ENCODE data around the gene SLC9A1. TPM values are rescaled to one million over a fixed set of nuclear protein-coding genes. Genes with fewer than 3 reads are reported as not detected.
A peak's percentile ranks its signal among the peaks of the same experiment; 100 is the strongest.

SLC9A1 gene
- polyA plus RNA-seq, 3 donors from 2014 or later: 3.2 to 17.3 (median 3.7) TPM

DNA sequence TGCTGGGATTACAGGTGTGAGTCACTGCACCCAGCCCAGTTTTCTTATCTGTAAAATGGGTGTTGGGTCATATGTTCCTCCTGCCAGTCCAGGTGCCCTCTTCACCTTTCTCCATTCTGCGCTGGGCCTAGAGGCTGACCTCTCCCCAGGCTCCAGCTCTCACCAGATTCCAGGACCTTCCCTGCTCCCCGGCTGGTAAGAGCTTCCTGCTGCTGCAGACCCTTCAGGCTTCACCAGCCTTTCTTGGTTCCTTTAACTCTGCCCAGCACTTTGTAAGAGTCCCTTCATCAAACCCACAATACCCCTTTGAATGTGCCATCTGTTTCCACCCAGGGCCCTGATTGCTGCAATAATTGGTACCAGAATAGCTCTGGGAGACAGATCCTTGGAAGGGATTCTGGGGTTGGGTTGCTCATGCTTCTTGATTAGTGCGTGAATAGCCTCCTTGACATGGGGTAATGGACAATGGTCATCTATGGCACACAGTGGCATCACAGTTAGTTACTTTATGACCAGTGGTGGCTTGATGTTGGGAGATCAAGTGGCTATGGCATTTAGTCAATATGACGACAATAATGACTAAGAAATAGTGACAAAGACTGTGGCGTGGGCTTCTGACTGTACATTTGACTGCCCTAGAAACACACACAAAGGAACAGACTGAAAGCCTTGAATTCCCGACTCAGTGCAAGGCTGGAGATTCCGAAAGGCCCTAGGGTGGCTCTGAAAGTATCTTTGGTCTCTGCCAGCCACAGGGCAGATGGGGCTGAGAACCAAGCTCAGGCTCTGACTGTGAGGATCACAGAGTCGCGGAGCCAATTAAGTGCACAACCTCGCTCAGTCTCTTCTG, 67.3 kb downstream of the SLC9A1 start:
- Mint-ChIP-seq H3K27ac (no peak overlapping the region), H3K9me3 (peaks cover 0 to 2% (median 0%) of the 10 kb centered on the region in 6 donors), H3K27me3 (ENCODE audit: low read depth in 3 of 3) (peaks cover 3 to 8% (median 5%) of the 10 kb centered on the region in 3 donors), H3K4me3 (no peak overlapping the region), H3K4me1 (peaks cover 0 to 3% of the 10 kb centered on the region in 2 donors), H3K36me3 (no peaks in the 10 kb centered on the region)
- no peak for DNase-seq

- H3K27ac Mint-ChIP-seq: peak overlapping the region in 3 of 6 donors; percentile 40 to 67 (median 47)
- H3K4me1 Mint-ChIP-seq: peaks cover 0 to 3% of the 10 kb centered on the region in 2 donors
- H3K4me3 Mint-ChIP-seq: no peak overlapping the region
- peaks cover 3 to 8% (median 5%) of the 10 kb centered on the region in 3 donors for H3K27me3 Mint-ChIP-seq (ENCODE audit: low read depth in 3 of 3)
- H3K9me3 Mint-ChIP-seq: peaks cover 0 to 2% (median 0%) of the 10 kb centered on the region in 6 donors
- no peak for DNase-seq
- H3K36me3 Mint-ChIP-seq: no peaks in the 10 kb centered on the region
Observed at GRCh38 chr1:27086628-27087027, 68.3 kb downstream of the SLC9A1 start.

DNA sequence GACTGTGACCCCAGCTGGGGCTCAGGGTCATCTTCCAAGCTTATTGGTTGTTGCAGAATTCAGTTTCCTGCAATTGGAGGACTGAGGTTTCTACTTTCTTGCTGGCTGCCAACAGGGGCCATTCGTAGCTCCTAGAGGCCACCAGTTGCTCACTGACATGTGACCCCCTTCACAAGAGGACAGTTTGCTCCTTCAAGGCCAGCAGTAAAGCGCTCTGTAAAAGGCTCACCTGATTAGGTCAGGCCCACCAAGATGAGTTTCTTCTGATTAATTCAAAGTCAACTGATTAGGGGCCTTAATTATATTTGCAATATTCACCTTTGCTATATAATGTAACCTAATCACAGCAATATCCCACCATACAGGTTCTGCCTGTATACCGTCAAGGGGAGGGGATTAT, 68.9 kb downstream of the SLC9A1 start:
- Mint-ChIP-seq H3K27ac (no peak overlapping the region), H3K4me1 (peaks cover 0 to 3% of the 10 kb centered on the region in 2 donors), H3K36me3 (no peaks in the 10 kb centered on the region), H3K4me3 (no peak overlapping the region), H3K9me3 (peaks cover 0 to 2% (median 0%) of the 10 kb centered on the region in 6 donors), H3K27me3 (ENCODE audit: low read depth in 3 of 3) (peaks cover 3 to 8% (median 5%) of the 10 kb centered on the region in 3 donors)
- DNase-seq: no peak

GRCh38 chr1:27084107-27084506, 70.8 kb downstream of the SLC9A1 start:
- DNase-seq: no peak
- Mint-ChIP-seq H3K9me3 (peaks cover 0 to 2% (median 0%) of the 10 kb centered on the region in 6 donors), H3K27ac (no peak overlapping the region), H3K4me1 (peaks cover 0 to 3% of the 10 kb centered on the region in 2 donors), H3K4me3 (no peak overlapping the region), H3K36me3 (no peaks in the 10 kb centered on the region), H3K27me3 (ENCODE audit: low read depth in 3 of 3) (peaks cover 3 to 8% (median 5%) of the 10 kb centered on the region in 3 donors)

DNA sequence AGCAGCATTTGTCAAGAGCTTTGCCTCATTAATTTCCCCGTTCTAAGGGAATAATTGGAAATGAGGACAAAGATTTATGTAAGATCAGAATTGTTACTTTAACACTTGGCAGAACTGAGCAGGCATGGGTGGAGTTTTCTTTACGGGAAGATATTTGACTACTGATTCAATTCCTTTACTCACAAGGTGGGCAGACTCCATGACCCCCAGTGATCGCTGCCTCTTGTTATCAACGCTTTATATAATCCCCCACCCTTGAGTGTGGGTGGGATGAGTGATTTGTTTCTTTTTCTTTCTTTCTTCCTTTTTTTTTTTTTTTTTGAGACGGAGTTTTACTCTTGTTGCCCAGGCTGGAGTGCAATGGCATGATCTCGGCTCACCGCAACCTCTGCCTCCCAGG, 77.0 kb downstream of the SLC9A1 start:
- no peaks in the 10 kb centered on the region for H3K4me1 Mint-ChIP-seq
- no peak overlapping the region for H3K4me3 Mint-ChIP-seq
- H3K27me3 Mint-ChIP-seq (ENCODE audit: low read depth in 3 of 3): no peaks in the 10 kb centered on the region
- H3K36me3 Mint-ChIP-seq: no peaks in the 10 kb centered on the region
- no peaks in the 10 kb centered on the region for H3K9me3 Mint-ChIP-seq
- no peak overlapping the region for H3K27ac Mint-ChIP-seq
- no peak for DNase-seq

- Mint-ChIP-seq H3K9me3 (no peaks in the 10 kb centered on the region), H3K36me3 (no peaks in the 10 kb centered on the region), H3K27me3 (ENCODE audit: low read depth in 3 of 3) (peaks cover 0 to 2% (median 0%) of the 10 kb centered on the region in 3 donors), H3K27ac (no peak overlapping the region), H3K4me1 (no peaks in the 10 kb centered on the region), H3K4me3 (no peak overlapping the region)
- DNase-seq: no peak
Observed at GRCh38 chr1:27076803-27077202, 78.1 kb downstream of the SLC9A1 start.

DNA sequence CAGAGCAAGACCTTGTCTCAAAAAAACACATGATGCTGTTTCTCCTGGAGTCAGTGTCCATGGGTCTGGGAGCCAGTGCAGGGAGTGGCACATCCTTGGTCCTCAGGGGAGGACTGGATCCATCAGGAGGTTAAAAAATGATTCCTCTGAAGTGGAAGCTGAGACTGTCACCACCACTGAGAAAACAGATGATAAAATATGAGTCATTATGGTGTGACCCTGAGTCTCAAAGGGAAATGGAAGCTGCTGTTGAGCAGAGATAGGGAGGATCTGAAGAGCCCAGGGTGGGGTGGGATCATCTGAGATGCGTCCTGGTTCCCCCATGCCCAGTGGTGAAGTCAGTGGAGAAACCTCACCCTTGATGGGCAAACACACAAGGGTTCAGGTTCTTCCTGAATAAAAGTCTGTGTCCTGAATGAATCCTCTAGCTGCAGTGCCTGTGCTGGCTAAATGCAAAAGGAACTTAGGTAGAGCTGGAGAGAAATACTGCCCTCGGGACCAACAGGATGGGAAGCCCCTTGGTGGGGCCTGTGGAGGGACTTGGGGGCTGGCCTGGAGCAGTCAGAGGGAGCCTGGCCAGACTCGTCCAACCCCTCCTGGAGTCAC, 80.6 kb downstream of the SLC9A1 start:
- H3K4me3 Mint-ChIP-seq: no peak overlapping the region
- H3K36me3 Mint-ChIP-seq: no peaks in the 10 kb centered on the region
- peak overlapping the region in 1 of 6 donors; percentile 7 for H3K27ac Mint-ChIP-seq
- H3K4me1 Mint-ChIP-seq: no peaks in the 10 kb centered on the region
- peaks cover 0 to 3% (median 0%) of the 10 kb centered on the region in 3 donors for H3K27me3 Mint-ChIP-seq (ENCODE audit: low read depth in 3 of 3)
- DNase-seq: no peak
- no peaks in the 10 kb centered on the region for H3K9me3 Mint-ChIP-seq

DNA sequence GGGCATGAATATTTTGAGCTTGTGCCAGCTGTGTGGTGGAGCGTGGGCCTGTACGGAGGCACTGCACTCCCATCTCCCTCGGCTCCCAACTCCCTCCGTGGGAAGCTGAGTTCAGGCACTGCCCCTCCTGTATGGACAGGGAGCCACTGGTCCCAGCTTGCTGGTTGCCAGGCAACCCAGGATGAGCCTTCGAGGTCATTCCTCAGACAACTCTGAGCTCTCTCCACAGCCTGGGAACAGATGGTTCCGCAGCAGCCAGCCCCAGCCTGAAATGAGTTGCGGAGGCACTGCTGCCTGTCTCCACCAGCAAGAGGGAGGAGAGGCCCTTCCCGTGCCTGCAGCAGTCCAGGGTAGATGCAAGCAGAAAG, 83.9 kb downstream of the SLC9A1 start:
- DNase-seq: no peak
- Mint-ChIP-seq H3K4me3 (no peak overlapping the region), H3K27me3 (ENCODE audit: low read depth in 3 of 3) (peaks cover 0 to 3% (median 0%) of the 10 kb centered on the region in 3 donors), H3K36me3 (no peaks in the 10 kb centered on the region), H3K4me1 (no peaks in the 10 kb centered on the region), H3K9me3 (no peaks in the 10 kb centered on the region), H3K27ac (no peak overlapping the region)

DNA sequence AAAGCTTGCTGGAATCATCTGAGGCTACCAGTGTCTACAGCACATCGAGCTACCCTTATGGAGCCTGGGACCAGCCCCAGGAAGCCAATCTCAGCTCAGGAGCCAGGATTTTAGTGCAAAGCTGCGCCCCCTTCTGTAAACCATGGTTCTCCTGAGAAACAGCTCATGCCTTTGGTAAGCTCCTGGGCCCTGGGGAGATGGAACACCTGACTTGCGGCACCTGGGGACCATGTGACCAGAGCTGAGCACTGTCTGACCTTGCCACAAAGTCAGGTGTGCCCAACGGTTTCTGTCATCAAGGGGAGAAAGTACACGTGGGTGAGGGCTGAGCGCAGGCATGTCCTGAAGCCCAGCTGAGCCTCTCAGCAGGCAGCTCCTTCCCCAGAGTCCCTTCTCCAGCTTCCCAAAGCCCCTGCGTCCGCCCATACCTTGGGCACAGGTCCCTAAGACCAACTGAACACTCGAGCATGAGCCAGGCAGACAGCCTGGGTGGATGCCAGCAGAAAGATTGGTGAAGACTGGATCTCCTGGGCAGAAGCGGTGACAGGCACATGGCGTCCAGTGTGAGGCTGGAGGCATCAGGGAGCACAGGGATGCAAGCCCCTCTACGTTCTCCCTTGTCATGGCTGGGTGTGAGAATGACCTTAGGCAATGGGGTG, 84.4 kb downstream of the SLC9A1 start:
- Mint-ChIP-seq H3K36me3 (no peaks in the 10 kb centered on the region), H3K27me3 (ENCODE audit: low read depth in 3 of 3) (peaks cover 0 to 3% (median 0%) of the 10 kb centered on the region in 3 donors), H3K9me3 (no peaks in the 10 kb centered on the region), H3K27ac (no peak overlapping the region), H3K4me3 (no peak overlapping the region), H3K4me1 (no peaks in the 10 kb centered on the region)
- DNase-seq: no peak

GRCh38 chr1:27068922-27069321, 86.0 kb downstream of the SLC9A1 start:
- Mint-ChIP-seq H3K4me3 (no peak overlapping the region), H3K36me3 (no peaks in the 10 kb centered on the region), H3K27me3 (ENCODE audit: low read depth in 3 of 3) (peaks cover 0 to 3% (median 0%) of the 10 kb centered on the region in 3 donors), H3K4me1 (no peaks in the 10 kb centered on the region), H3K9me3 (no peaks in the 10 kb centered on the region), H3K27ac (no peak overlapping the region)
- DNase-seq: no peak

- no peak overlapping the region for H3K27ac Mint-ChIP-seq
- no peaks in the 10 kb centered on the region for H3K9me3 Mint-ChIP-seq
- no peaks in the 10 kb centered on the region for H3K4me1 Mint-ChIP-seq
- no peaks in the 10 kb centered on the region for H3K27me3 Mint-ChIP-seq (ENCODE audit: low read depth in 3 of 3)
- H3K4me3 Mint-ChIP-seq: no peak overlapping the region
- DNase-seq: no peak
- no peaks in the 10 kb centered on the region for H3K36me3 Mint-ChIP-seq
Observed at GRCh38 chr1:27065999-27066630, 88.8 kb downstream of the SLC9A1 start.

DNA sequence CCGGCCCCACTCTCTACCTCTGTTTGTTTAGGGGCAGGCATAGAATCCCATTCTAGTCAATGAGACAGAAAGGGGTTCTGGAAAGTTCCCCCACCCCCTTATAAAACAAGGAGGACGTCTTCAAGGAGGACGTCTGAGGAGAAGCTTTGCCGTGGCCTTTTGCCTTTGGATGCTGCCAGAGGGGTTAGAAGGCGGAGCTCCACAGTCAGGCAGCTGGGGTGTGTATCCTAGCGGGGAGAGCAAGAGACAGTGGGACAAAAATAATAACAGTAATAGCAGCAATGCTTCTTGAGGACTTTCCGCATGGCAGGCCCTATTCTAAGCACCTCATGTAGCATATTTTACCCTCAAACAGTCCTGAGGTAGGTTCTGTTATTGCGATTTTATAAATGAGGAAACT, 94.0 kb downstream of the SLC9A1 start:
- Mint-ChIP-seq H3K9me3 (no peaks in the 10 kb centered on the region), H3K27me3 (ENCODE audit: low read depth in 3 of 3) (peaks cover 0 to 4% (median 1%) of the 10 kb centered on the region in 3 donors), H3K4me1 (no peaks in the 10 kb centered on the region), H3K27ac (no peak overlapping the region), H3K4me3 (no peak overlapping the region), H3K36me3 (no peaks in the 10 kb centered on the region)
- no peak for DNase-seq

DNA sequence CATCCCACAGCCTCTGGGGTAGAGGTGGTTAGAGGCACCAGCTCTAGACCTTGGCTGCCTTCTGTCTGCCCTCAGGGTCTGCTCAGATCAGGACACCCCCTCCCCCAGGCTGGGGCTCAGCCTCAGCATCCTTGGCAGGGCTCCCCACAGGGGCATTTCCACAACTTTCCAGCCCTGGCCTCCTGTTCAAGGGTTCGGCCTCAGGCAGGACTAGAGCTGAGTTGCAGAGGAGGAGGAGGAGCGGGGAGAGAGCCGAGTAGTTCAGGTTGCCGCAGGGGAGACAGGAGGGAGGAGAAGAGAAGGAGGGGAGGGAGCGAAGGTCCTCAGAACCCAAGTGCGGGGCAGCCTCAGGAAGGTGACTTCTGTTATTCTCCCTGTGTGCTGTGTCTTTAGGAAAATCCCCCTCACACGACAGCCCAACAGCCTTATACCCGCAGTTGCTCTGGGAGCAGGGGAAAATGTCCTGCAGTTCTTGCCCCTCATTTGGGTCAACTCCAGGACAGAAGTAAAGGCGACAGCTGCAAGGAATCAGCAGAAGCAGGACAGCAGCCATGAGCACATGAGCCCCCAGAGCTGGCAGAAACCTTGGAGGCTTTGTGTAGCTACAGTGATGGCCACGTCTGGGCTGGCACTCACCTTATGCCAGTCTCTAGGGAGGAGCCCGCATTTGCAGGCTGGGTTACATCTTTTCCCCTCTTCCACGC, 95.8 kb downstream of the SLC9A1 start:
- Mint-ChIP-seq H3K27me3 (ENCODE audit: low read depth in 3 of 3) (peaks cover 0 to 4% (median 4%) of the 10 kb centered on the region in 3 donors), H3K9me3 (no peaks in the 10 kb centered on the region), H3K4me1 (no peaks in the 10 kb centered on the region), H3K4me3 (no peak overlapping the region), H3K27ac (no peak overlapping the region), H3K36me3 (no peaks in the 10 kb centered on the region)
- DNase-seq: no peak

Data from immature natural killer cell (primary cell).